RPMI7951 (cell line): ENCODE results near the gene NRP1. TPM values are rescaled to one million over a fixed set of nuclear protein-coding genes. Genes with fewer than 3 reads are reported as not detected.
"Not testable (repeated sequence)": the region's sequence is repeated elsewhere in the genome, so short reads cannot be mapped to it uniquely, and the experiment has no call there.

Experiments used
- DNase-seq: peaks from one replicate; pipeline ENCODE4 v3.0.0-alpha.2; 2012; ENCODE audit warnings: low read depth
- total RNA-seq: library from RNA; depleted of rRNA; stranded (reverse); fragments of >200 nt; shearing (Covaris generic); gene quantifications from 2 replicates; pipeline ENCODE4 v1.2.3, GENCODE V29; 2014; rRNA removed

The NRP1 gene
- total RNA-seq: 308 and 390 TPM in 2 replicates

DNA sequence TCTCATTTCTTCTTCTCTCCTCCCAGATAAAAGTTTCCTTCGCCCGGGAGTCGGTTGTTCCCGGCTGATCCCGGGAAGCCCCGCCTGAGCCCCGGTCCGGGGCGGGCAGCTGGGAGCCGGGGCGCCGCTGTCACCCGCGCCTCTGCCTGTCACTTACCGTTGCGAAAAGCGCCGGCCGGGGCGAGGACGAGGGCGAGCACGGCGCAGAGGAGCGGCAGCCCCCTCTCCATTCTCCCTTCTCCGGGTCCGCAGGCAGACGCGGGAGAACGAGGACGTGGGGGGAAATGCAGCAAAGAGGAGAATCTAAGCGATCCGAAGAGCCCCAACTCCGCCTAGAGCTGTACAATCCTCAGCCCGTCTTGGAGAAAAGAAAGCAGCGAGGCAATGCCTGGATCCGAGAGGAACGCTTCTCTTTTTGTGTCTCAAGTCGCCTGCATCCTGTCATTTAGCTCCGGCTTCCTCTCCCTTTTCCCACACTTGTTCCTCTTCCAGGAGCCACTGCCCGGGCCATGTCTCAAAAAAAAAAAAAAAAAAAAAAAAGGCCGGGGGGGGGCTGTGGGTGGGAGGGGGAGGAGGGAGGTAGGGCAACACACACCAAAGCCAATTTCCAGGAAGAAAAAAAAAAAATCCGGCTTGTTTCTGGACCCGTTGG is at the start of gene NRP1:
TSS of gene NRP1 (minus strand) at position 515 of the 652 bp plus-strand sequence. CDS start at position 230, 285 bp downstream.
- no peak for DNase-seq

DNA sequence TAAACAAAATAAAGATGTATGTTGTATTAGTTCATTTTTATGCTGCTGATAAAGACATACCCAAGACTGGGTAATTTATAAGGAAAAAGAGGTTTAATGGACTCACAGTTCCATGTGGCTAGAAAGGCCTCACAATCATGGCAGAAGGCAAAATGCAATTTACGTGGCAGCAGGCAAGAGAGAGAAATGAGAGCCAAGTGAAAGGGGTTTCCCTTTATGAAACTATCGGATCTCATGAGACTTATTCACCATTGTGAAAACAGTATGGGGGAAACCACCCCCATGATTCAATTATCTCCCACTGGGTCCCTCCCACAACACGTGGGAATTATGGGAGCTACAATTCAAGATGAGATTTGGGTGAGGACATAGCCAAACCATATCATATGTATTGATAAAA is 49.7 kb upstream of the NRP1 start:
- DNase-seq: not testable (repeated sequence)

DNA sequence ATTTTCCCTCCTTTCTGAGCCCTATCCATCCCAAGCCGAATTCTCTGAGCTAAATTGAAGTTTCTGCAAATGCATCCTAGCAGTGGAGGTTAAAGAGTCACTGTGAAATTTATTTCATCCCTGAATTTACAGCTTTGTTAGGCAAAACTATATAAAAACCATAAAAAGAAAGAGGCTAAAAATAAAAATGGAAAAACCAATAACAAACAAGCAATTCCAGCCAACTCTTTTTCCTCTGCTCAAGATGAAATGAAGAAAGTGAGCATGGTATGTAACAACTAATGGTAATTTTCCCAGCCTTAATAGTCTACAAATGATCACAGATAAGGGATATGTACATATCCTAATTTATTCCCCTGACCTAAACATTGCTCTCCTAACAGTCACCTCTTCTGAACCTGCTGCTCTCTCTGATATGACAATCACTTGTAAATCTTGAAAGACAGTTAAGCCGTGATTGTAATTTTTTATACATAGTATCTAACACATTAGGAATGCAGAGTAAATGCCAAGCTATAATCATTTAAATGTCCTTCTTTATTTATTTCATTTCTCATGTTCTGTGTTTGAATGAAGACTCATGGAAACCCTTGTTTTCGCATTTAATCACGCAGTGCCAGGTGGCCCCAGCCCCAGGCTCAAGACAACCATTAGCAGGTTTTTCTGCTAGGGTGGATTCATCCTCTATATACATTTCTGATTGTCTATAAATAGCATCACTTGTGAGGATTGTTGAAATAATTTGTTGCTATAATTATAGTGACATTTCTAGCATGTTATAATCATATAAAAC is 48.6 kb upstream of the NRP1 start:
- DNase-seq: no peak

DNA sequence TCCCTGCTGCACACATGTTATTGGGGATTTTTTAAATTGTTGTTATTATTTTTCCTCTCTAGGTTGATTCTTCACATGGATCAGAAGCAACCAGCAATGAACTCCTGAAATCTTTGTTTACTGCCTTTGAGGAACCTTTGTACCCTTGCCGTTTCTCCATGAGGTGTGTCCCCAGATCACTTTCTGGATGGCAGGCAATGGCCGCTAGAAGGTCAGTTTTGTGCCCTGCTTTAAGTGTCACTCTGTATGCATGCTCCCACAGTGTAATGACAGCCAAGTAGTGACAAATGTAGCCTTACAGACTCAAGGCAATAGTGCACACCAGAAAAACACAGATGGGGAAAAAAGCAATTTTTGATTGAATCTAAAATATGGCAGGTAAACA is 47.7 kb upstream of the NRP1 start:
- DNase-seq: no peak

DNA sequence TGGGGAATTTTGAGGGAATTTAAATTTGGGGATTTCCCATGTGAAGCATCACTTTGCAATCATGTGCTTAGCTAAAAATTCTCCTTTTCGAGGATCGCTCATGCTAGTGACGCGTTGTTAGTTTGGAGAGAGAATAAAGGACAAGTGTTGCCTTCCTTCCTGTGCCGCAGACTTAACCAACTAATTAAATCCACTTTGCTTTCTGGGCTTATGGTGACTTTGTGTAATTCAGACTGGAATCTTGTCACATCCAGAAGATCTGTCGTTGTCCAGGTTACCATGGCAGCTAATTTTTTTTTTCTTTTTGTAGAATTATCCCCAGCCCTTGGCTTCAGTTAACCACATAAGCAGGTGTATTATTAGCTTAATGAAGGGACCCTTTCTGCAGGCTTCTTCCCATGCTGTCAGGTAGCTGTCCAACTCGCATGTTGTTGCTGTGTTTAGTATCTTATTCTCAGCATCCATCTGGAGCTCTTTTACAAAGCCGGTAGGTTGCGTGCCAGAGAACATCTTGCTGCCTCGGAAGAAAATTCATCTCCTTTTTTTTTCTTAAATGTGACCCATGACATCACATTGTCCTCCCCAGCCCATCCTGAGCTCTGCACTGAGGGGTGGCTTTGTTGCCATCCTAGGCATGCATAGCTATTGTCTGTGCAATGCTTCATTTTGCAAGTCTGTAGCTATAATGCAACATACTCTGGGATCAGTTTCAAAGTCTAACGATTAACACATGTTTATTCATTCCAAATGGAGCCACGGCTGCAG is 47.2 kb upstream of the NRP1 start:
- DNase-seq: peak; percentile 92

DNA sequence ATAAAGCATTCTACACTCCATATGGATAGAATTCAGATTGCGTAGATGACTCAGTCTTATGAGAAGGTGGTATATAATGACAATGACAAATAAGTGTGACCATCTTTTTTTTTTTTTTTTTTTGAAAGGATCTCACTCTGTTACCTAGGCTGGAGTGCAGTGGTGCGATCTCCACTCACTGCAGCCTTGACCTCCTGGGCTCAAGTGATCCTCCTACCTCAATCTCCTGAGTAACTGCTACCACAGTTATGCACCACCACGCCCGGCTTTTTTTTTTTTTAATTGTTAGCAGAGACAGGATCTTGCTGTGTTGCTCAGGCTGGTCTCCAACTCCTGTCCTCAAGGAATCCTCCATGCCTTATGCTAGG is 43.2 kb upstream of the NRP1 start:
- peak; percentile 87 for DNase-seq

GRCh38 chr10:33376976-33377657 is 42.6 kb upstream of the NRP1 start:
- peak; percentile 73 for DNase-seq

- DNase-seq: no peak
Observed at GRCh38 chr10:33376476-33376875, 42.0 kb upstream of the NRP1 start.

GRCh38 chr10:33373263-33373662 is 38.8 kb upstream of the NRP1 start:
- DNase-seq: no peak

GRCh38 chr10:33371234-33371633 is 36.8 kb upstream of the NRP1 start:
- DNase-seq: no peak

- DNase-seq: peak; percentile 76
Observed at GRCh38 chr10:33370434-33370930, 36.0 kb upstream of the NRP1 start.

DNA sequence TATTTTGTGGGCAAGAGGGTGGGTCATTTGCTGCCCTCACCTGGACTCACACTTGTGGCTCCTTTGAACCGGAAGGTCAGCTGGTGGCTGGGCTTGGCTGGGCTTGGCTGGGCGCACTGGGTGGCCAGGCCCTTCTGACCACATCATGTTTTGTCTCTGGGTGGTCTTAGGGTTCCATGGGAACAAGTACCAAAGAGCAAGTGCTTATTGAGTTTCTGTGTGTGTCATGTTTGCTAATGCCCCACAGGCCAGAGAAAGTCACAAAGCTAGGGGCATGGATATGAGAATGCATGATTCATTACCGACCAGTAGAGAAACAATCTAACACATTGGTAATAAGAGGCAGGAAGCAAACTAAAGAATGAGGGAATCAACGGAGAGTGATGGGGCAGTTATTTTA is 33.6 kb upstream of the NRP1 start:
- peak; percentile 64 for DNase-seq

GRCh38 chr10:33365871-33366411 is 31.5 kb upstream of the NRP1 start:
- DNase-seq: peak; percentile 99

GRCh38 chr10:33365301-33365700 is 30.8 kb upstream of the NRP1 start:
- DNase-seq: peak; percentile 55

DNA sequence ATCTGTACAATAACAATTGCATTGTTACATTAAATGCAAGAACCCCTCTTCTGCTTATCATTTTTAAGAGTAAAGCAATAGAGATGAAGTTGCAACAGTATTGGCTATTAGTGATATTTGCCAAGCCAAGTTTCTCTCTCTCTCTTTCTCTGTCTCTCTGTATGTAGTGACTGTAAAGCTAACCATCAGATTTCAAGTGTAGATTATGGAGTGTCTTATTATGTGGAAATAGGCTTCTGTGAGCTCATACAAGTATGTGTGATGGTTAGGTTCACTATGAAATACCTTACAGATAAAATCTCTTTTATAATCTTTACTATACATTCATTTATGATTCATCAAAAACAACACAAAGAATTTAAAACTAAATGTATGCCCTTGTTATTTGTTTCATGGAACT is 28.6 kb upstream of the NRP1 start:
- peak; percentile 40 for DNase-seq

DNA sequence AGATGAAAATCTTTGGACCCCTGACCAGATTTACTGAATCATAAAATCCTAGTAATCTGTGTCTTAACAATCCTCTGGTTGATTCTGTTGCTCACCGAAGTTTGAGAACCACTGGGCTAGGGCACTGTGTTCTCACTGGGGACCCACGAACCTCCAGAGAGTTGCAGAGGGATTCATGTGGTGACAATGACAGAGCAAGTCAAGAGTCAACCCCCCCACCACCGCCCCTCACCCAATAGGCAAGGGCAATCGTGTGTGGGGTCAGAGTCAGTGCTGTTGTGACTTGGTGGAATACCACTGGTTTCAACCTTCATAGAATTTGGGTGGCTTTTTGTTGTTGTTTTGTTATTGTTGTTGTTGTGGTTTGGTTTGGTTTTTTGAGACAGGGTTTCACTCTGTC is 23.5 kb upstream of the NRP1 start:
- no peak for DNase-seq

DNA sequence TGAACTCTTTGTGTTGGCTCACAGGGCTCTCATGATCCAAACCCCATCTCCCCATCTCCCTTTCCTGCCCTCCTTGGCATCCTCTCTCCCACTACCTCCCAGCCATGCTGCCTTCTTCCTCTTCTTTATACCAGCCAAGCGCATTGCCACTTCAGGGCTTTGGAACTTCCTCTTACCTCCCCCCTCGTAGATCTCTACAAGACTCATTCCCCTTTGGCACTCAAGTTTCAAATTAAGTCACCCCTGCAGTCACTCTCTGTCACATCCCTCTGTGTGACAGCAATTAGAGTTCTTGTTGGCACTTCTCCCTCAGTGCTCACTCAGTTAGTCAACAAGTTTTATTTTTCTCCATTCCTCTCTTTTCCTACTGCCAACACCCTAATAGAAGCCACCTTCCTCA is 20.8 kb upstream of the NRP1 start:
- no peak for DNase-seq

- no peak for DNase-seq
Observed at GRCh38 chr10:33353853-33354252, 19.4 kb upstream of the NRP1 start.

DNA sequence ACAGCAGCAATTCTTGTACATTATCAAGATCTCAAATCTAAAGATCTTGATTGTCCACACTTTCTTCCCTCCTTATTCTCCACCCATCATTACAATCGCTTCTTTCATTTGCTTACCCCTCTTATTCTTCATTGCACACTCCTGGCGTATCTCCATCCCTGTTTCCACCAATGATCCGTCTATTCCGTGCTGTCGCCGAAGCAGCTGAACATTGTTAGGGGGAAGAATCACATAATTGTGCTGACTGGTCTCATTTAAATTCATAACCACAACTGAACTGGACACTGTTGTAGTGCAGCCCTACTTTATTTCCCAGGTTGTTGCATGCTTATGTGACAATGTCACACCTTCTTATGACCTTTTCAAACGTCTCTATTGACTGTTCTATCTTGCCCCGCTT is 18.9 kb upstream of the NRP1 start:
- no peak for DNase-seq

- DNase-seq: no peak
Observed at GRCh38 chr10:33352615-33353014, 18.1 kb upstream of the NRP1 start.

- DNase-seq: peak; percentile 89
Observed at GRCh38 chr10:33352175-33352574, 17.7 kb upstream of the NRP1 start.

DNA sequence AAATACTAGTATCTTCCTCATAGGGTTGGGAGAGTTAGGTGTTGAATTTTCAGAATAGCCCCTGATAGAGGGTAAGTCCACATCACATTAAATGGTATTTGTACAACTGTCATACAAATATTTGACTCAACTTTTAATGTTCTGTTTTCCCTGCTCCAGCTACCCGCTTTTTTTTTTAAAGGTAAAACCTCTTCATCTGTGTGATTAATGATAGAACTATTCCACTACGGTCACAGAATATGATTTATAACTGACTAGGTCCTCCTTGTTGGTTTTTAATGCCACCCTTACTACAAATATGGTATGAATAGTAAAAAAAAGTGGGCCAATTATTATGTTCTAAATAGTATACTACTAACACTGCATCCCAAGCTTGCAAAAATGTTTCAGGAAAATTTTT is 15.6 kb upstream of the NRP1 start:
- no peak for DNase-seq
